ENCODE data around the gene PYGO1. TPM values are rescaled to one million over a fixed set of nuclear protein-coding genes. Genes with fewer than 3 reads are reported as not detected.
A peak's percentile ranks its signal among the peaks of the same experiment; 100 is the strongest.
"Not testable (repeated sequence)": the region's sequence is repeated elsewhere in the genome, so short reads cannot be mapped to it uniquely, and the experiment has no call there.

The PYGO1 gene
- total RNA-seq, 1 donor from 2014 or later, result 11.1 TPM

GRCh38 chr15:55515991-55516776 is 72.0 kb downstream of the PYGO1 start:
- H3K36me3 ChIP-seq, result no peaks in the 10 kb centered on the region
- no peaks in the 10 kb centered on the region for H3K4me1 ChIP-seq
- TF ChIP-seq CTCF (IDR thresholded peaks at IDR 0.05), result no peak
- no peaks in the 10 kb centered on the region for H3K9me3 ChIP-seq
- no peak for DNase-seq
- intact Hi-C loops (cut with DNase I), result no loop called here
- H3K27ac ChIP-seq, result no peak overlapping the region
- no peak for ATAC-seq
- no peak overlapping the region for H3K4me3 ChIP-seq
- no peaks in the 10 kb centered on the region for H3K27me3 ChIP-seq

GRCh38 chr15:55515491-55515890 is 72.7 kb downstream of the PYGO1 start:
- intact Hi-C loops (cut with DNase I), result no loop called here
- no peaks in the 10 kb centered on the region for H3K36me3 ChIP-seq
- DNase-seq (no peak), ATAC-seq (no peak)
- no peaks in the 10 kb centered on the region for H3K27me3 ChIP-seq
- peak overlapping the region; percentile 36 for H3K27ac ChIP-seq
- H3K4me3 ChIP-seq, result no peak overlapping the region
- no peaks in the 10 kb centered on the region for H3K4me1 ChIP-seq
- TF ChIP-seq CTCF (IDR thresholded peaks at IDR 0.05), result no peak
- no peaks in the 10 kb centered on the region for H3K9me3 ChIP-seq

- intact Hi-C loops (cut with DNase I), result no loop called here
- Histone ChIP-seq H3K27ac (peak overlapping the region; percentile 84), H3K4me3 (peak overlapping the region; percentile 22), H3K27me3 (no peaks in the 10 kb centered on the region), H3K36me3 (no peaks in the 10 kb centered on the region), H3K9me3 (no peaks in the 10 kb centered on the region), H3K4me1 (no peaks in the 10 kb centered on the region)
- DNase-seq (peak; percentile 81), ATAC-seq (peak; percentile 96)
- no peak for TF ChIP-seq CTCF (IDR thresholded peaks at IDR 0.05)
Observed at GRCh38 chr15:55514414-55514850, 73.7 kb downstream of the PYGO1 start.

GRCh38 chr15:55513621-55514413 is 74.3 kb downstream of the PYGO1 start:
- H3K27me3 ChIP-seq; intact Hi-C loops (cut with DNase I); H3K4me1 ChIP-seq; H3K9me3 ChIP-seq; H3K36me3 ChIP-seq: not testable (repeated sequence)
- TF ChIP-seq CTCF (IDR thresholded peaks at IDR 0.05), result peak; percentile 55
- DNase-seq (peak; percentile 72), ATAC-seq (peak; percentile 60)
- H3K27ac ChIP-seq, result peak overlapping the region; percentile 84
- peak overlapping the region; percentile 22 for H3K4me3 ChIP-seq

- intact Hi-C loops (cut with DNase I), result no loop called here
- no peak for DNase-seq
- ATAC-seq, result peak; percentile 30
- H3K4me3 ChIP-seq, result peak overlapping the region; percentile 22
- no peaks in the 10 kb centered on the region for H3K4me1 ChIP-seq
- H3K36me3 ChIP-seq, result no peaks in the 10 kb centered on the region
- no peaks in the 10 kb centered on the region for H3K9me3 ChIP-seq
- H3K27ac ChIP-seq, result peak overlapping the region; percentile 84
- no peaks in the 10 kb centered on the region for H3K27me3 ChIP-seq
- TF ChIP-seq CTCF (IDR thresholded peaks at IDR 0.05), result no peak
Observed at GRCh38 chr15:55513152-55513551, 75.0 kb downstream of the PYGO1 start.

Data from upper lobe of right lung (tissue), 1 donor.